ENCODE measurements around the gene PPFIA3. TPM values are rescaled to one million over a fixed set of nuclear protein-coding genes. Genes with fewer than 3 reads are reported as not detected.

The PPFIA3 gene
- total and polyA plus RNA-seq, 2 of the 8 experiments (the other 6 are each of a cell fraction or from before 2014, with no cell fraction given): 15.9 to 25.3 TPM

GRCh38 chr19:49129238-49129583 lies 9.9 kb downstream of the PPFIA3 start (continued):
- TF ChIP-seq, protein P1, sequence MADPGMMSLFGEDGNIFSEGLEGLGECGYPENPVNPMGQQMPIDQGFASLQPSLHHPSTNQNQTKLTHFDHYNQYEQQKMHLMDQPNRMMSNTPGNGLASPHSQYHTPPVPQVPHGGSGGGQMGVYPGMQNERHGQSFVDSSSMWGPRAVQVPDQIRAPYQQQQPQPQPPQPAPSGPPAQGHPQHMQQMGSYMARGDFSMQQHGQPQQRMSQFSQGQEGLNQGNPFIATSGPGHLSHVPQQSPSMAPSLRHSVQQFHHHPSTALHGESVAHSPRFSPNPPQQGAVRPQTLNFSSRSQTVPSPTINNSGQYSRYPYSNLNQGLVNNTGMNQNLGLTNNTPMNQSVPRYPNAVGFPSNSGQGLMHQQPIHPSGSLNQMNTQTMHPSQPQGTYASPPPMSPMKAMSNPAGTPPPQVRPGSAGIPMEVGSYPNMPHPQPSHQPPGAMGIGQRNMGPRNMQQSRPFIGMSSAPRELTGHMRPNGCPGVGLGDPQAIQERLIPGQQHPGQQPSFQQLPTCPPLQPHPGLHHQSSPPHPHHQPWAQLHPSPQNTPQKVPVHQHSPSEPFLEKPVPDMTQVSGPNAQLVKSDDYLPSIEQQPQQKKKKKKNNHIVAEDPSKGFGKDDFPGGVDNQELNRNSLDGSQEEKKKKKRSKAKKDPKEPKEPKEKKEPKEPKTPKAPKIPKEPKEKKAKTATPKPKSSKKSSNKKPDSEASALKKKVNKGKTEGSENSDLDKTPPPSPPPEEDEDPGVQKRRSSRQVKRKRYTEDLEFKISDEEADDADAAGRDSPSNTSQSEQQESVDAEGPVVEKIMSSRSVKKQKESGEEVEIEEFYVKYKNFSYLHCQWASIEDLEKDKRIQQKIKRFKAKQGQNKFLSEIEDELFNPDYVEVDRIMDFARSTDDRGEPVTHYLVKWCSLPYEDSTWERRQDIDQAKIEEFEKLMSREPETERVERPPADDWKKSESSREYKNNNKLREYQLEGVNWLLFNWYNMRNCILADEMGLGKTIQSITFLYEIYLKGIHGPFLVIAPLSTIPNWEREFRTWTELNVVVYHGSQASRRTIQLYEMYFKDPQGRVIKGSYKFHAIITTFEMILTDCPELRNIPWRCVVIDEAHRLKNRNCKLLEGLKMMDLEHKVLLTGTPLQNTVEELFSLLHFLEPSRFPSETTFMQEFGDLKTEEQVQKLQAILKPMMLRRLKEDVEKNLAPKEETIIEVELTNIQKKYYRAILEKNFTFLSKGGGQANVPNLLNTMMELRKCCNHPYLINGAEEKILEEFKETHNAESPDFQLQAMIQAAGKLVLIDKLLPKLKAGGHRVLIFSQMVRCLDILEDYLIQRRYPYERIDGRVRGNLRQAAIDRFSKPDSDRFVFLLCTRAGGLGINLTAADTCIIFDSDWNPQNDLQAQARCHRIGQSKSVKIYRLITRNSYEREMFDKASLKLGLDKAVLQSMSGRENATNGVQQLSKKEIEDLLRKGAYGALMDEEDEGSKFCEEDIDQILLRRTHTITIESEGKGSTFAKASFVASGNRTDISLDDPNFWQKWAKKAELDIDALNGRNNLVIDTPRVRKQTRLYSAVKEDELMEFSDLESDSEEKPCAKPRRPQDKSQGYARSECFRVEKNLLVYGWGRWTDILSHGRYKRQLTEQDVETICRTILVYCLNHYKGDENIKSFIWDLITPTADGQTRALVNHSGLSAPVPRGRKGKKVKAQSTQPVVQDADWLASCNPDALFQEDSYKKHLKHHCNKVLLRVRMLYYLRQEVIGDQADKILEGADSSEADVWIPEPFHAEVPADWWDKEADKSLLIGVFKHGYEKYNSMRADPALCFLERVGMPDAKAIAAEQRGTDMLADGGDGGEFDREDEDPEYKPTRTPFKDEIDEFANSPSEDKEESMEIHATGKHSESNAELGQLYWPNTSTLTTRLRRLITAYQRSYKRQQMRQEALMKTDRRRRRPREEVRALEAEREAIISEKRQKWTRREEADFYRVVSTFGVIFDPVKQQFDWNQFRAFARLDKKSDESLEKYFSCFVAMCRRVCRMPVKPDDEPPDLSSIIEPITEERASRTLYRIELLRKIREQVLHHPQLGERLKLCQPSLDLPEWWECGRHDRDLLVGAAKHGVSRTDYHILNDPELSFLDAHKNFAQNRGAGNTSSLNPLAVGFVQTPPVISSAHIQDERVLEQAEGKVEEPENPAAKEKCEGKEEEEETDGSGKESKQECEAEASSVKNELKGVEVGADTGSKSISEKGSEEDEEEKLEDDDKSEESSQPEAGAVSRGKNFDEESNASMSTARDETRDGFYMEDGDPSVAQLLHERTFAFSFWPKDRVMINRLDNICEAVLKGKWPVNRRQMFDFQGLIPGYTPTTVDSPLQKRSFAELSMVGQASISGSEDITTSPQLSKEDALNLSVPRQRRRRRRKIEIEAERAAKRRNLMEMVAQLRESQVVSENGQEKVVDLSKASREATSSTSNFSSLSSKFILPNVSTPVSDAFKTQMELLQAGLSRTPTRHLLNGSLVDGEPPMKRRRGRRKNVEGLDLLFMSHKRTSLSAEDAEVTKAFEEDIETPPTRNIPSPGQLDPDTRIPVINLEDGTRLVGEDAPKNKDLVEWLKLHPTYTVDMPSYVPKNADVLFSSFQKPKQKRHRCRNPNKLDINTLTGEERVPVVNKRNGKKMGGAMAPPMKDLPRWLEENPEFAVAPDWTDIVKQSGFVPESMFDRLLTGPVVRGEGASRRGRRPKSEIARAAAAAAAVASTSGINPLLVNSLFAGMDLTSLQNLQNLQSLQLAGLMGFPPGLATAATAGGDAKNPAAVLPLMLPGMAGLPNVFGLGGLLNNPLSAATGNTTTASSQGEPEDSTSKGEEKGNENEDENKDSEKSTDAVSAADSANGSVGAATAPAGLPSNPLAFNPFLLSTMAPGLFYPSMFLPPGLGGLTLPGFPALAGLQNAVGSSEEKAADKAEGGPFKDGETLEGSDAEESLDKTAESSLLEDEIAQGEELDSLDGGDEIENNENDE (IDR thresholded peaks at IDR 0.05; ENCODE audit: insufficient replicate concordance, low read length): no peak
- TF ChIP-seq FOSL1 (IDR thresholded peaks at IDR 0.05; ENCODE audit: insufficient read depth, low read depth, low read length) (no peak), USF2 (IDR thresholded peaks at IDR 0.05; ENCODE audit: low read length) (no peak)

All from H1 (cell line).